Kidney (tissue), 14 donors: ENCODE measurements around the gene PHLDB1. TPM values are rescaled to one million over a fixed set of nuclear protein-coding genes. Genes with fewer than 3 reads are reported as not detected.
"Not testable (repeated sequence)": the region's sequence is repeated elsewhere in the genome, so short reads cannot be mapped to it uniquely, and the experiment has no call there.

ENCODE experiments used
- DNase-seq, 5 donors: peaks; one replicate each; pipeline ENCODE4 v3.0.0-alpha.2; 2013 to 2020
- FAIRE-seq: peaks from 2 replicates; lab custom pipeline; 2012; peaks lifted over from hg19 to GRCh38; lab: Jason Lieb, UNC
- H3K27ac ChIP-seq, 2 donors: one replicate each; pipeline ENCODE4 v1.7.0; 2013; ENCODE audit warnings: low read depth in 2 of 2, low read length in 2 of 2, inconsistent platforms in 1 of 2
- H3K27me3 ChIP-seq: one replicate; pipeline ENCODE4 v1.7.1; 2013; ENCODE audit warnings: low read length, inconsistent platforms; ENCODE audit not compliant: control insufficient read depth, insufficient read depth
- H3K36me3 ChIP-seq, 3 donors: one replicate each; pipeline versions ENCODE4 v1.7.0 to v1.7.1; 2013; ENCODE audit warnings: low read length in 3 of 3, control low read depth in 1 of 3, inconsistent platforms in 1 of 3; ENCODE audit not compliant: insufficient read depth in 3 of 3, control insufficient read depth in 2 of 3
- H3K4me1 ChIP-seq, 3 donors: one replicate each; pipeline versions ENCODE4 v1.7.0 to v1.7.1; 2013; ENCODE audit warnings: low read length in 3 of 3, inconsistent platforms in 1 of 3, low read depth in 1 of 3; ENCODE audit not compliant: control insufficient read depth in 2 of 3, insufficient read depth in 2 of 3
- H3K4me3 ChIP-seq, 3 donors: one replicate each; pipeline versions ENCODE4 v1.7.0 to v1.8.1; 2013; ENCODE audit warnings: low read length in 3 of 3, control low read depth in 1 of 3, inconsistent platforms in 1 of 3
- H3K9ac ChIP-seq, 3 donors: one replicate each; pipeline versions ENCODE4 v1.7.0 to v1.7.1; 2013; ENCODE audit warnings: low read length in 3 of 3, control low read depth in 1 of 3, inconsistent platforms in 1 of 3
- H3K9me3 ChIP-seq, 3 donors: one replicate each; pipeline versions ENCODE4 v1.7.0 to v1.7.1; 2013; ENCODE audit warnings: low read length in 3 of 3, control low read depth in 1 of 3, inconsistent platforms in 1 of 3; ENCODE audit not compliant: control insufficient read depth in 2 of 3, insufficient read depth in 1 of 3
- CTCF ChIP-seq: IDR thresholded peaks from 3 replicates; pipeline ENCODE4 v1.5.1; 2012; ENCODE audit warnings: mild to moderate bottlenecking, moderate library complexity, borderline replicate concordance; ENCODE audit not compliant: insufficient read depth; ENCODE audit errors: extremely low read depth
- intact Hi-C: fragments of 100-400 bp; cut with DNase I; formaldehyde crosslinking; loops from one replicate; pipeline ENCODE4 v1.11.1; 2022
- polyA plus RNA-seq: library from polyadenylated mRNA; stranded (reverse); fragments of 350-450 nt; fragmentation: Illumina TruSeq; extraction: RNeasy Lipid Tissue Mini Kit (QIAGEN cat#74804); gene quantifications from one replicate; pipeline ENCODE4 v1.2.3, GENCODE V29; 2014; ENCODE audit warnings: low read depth, low replicate concordance; ENCODE audit not compliant: insufficient read depth
- total RNA-seq: library from RNA; stranded (reverse); fragmentation: NEBNext Ultra II Directional; extraction: Animal tissue kit (Norgen Biotek cat#: 25700); gene quantifications from one replicate; pipeline ENCODE4 v1.2.1, GENCODE V29; 2021
- donor health status: control.
- donor health status: control.
- donor health status: control.
- donor health status: control.
- donor health status: control.
- donor health status: DM: yes; HTN: yes; CAD: no.
- donor health status: Normal renal cell carcinoma (clear cell type).

PHLDB1 gene
- total and polyA plus RNA-seq, 2 donors from 2014 or later, result 39.1 to 118 TPM

GRCh38 chr11:118610225-118610772 lies 2.9 kb downstream of the PHLDB1 start:
- peak overlapping the region in 2 of 3 donors; percentile 11 to 73 for H3K9ac ChIP-seq
- H3K36me3 ChIP-seq, result peaks cover 0 to 7% (median 0%) of the 10 kb centered on the region in 3 donors
- no peak for TF ChIP-seq CTCF
- H3K4me1 ChIP-seq, result peaks cover 10 to 47% (median 43%) of the 10 kb centered on the region in 3 donors
- peak in 1 of 5 donors; percentile 61 for DNase-seq
- intact Hi-C loops, result no loop called here
- H3K9me3 ChIP-seq, result no peaks in the 10 kb centered on the region
- H3K4me3 ChIP-seq, result peak overlapping the region in 2 of 3 donors; percentile 15 to 74
- no peak for FAIRE-seq
- peak overlapping the region; percentile 86 to 88 for H3K27ac ChIP-seq
- peaks cover 4% of the 10 kb centered on the region for H3K27me3 ChIP-seq

- Histone ChIP-seq H3K9ac (peak overlapping the region in 2 of 3 donors; percentile 11 to 73), H3K9me3 (no peaks in the 10 kb centered on the region), H3K4me3 (peak overlapping the region in 2 of 3 donors; percentile 23 to 74), H3K27me3 (peaks cover 4% of the 10 kb centered on the region), H3K27ac (peak overlapping the region; percentile 86 to 88), H3K36me3 (peaks cover under 1 to 8% (median 2%) of the 10 kb centered on the region in 3 donors), H3K4me1 (peaks cover 10 to 48% (median 42%) of the 10 kb centered on the region in 3 donors)
- DNase-seq, result peak; percentile 80 to 94 (median 91)
- intact Hi-C loops, result no loop called here
- peak; percentile 85 for TF ChIP-seq CTCF
- FAIRE-seq, result no peak
Observed at GRCh38 chr11:118610773-118611432, 3.5 kb downstream of the PHLDB1 start.

DNA sequence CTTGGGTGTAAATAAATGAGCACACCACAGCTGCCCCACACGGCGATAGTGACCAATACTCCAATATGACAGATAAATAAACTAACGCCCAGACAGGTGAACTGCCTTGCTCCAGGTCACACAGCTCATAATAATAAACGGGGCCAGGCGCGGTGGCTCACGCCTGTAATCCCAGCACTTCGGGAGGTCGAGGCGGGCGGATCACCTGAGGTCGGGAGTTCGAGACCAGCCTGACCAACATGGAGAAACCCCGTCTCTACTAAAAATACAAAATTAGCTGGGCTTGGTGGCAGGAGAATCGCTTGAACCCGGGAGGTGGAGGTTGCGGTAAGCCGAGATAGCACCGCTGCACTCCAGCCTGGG lies 4.0 kb downstream of the PHLDB1 start:
- Histone ChIP-seq H3K36me3 (peaks cover 2 to 13% (median 6%) of the 10 kb centered on the region in 3 donors), H3K9ac (peak overlapping the region in 1 of 3 donors; percentile 51), H3K4me1 (peaks cover 10 to 50% (median 41%) of the 10 kb centered on the region in 3 donors), H3K4me3 (peak overlapping the region in 2 of 3 donors; percentile 23 to 32), H3K27ac (peak overlapping the region; percentile 51 to 75)
- H3K9me3 ChIP-seq, FAIRE-seq, intact Hi-C loops, H3K27me3 ChIP-seq: not testable (repeated sequence)
- DNase-seq, result peak in 1 of 5 donors; percentile 37

GRCh38 chr11:118612378-118612777 lies 5.0 kb downstream of the PHLDB1 start:
- Histone ChIP-seq H3K4me3 (peak overlapping the region in 1 of 3 donors; percentile 30), H3K36me3 (peaks cover 3 to 14% (median 8%) of the 10 kb centered on the region in 3 donors), H3K27me3 (peaks cover 4% of the 10 kb centered on the region), H3K9ac (peak overlapping the region in 2 of 3 donors; percentile 8 to 56), H3K9me3 (no peaks in the 10 kb centered on the region), H3K27ac (peak overlapping the region; percentile 81 to 85), H3K4me1 (peaks cover 11 to 51% (median 39%) of the 10 kb centered on the region in 3 donors)
- DNase-seq (peak in 2 of 5 donors; percentile 60 to 77), FAIRE-seq (no peak)
- TF ChIP-seq CTCF, result no peak
- intact Hi-C loops, result no loop called here
